ENCODE data around the gene NFE2L3. TPM values are rescaled to one million over a fixed set of nuclear protein-coding genes. Genes with fewer than 3 reads are reported as not detected.

NFE2L3 gene
- total and polyA plus RNA-seq, 2 of the 4 experiments (the other 2 are of a cell fraction) = 28.0 to 43.2 TPM

- Histone ChIP-seq H3K9me1 (ENCODE audit: insufficient read depth, low read length) (no peaks in the 10 kb centered on the region; the same call in 1 of the 2 replicates), H3K4me2 (ENCODE audit: low read depth, low read length) (peak overlapping the region; percentile 97), H3K4me1 (ENCODE audit: control insufficient read depth, insufficient read depth, low read length) (no peaks in the 10 kb centered on the region), H4K91ac (ENCODE audit: insufficient read depth, low read depth, low read length) (peak overlapping the region; percentile 81), H3K36me3 (ENCODE audit: control insufficient read depth, insufficient read depth, low read length) (peaks cover 10% of the 10 kb centered on the region), H4K20me1 (ENCODE audit: insufficient read depth, low read length) (peaks cover 70% of the 10 kb centered on the region), H4K8ac (ENCODE audit: low read depth in 2 of 2, low read length in 2 of 2) (peak overlapping the region; percentile 71 to 81; a peak in 3 of 4 replicates), H3K14ac (replicated peaks; ENCODE audit: low read depth, low read length) (peak overlapping the region; percentile 89), H3K23ac (ENCODE audit: low read depth, low read length) (peak overlapping the region; percentile 96), H2AFZ (replicated peaks; ENCODE audit: low read length, poor library complexity) (peak overlapping the region; percentile 93), H3K56ac (ENCODE audit: extremely low read depth, insufficient read depth, low read length) (peak overlapping the region; percentile 86), H2BK15ac (ENCODE audit: low read depth, low read length) (0 out of 3 replicates have a peak overlapping the region, but pooled peaks have one; percentile 35), H2AK9ac (replicated peaks; ENCODE audit: low read depth, low read length, poor library complexity) (peak overlapping the region; percentile 99), H3K4me3 (ENCODE audit: insufficient read depth, low read depth, low read length) (peak overlapping the region; percentile 81), H3K4ac (ENCODE audit: low read depth, low read length) (peak overlapping the region; percentile 91), H2BK5ac (ENCODE audit: low read depth, low read length, poor library complexity, severe bottlenecking) (peak overlapping the region; percentile 96), H3K9ac (ENCODE audit: low read depth, low read length) (peak overlapping the region; percentile 99), H2AK5ac (ENCODE audit: low read depth, low read length) (peak overlapping the region; percentile 90), H3K9me3 (ENCODE audit: control insufficient read depth, insufficient read depth, low read length) (no peaks in the 10 kb centered on the region), H2BK20ac (ENCODE audit: low read depth, low read length) (no peak overlapping the region), H3K18ac (ENCODE audit: low read depth, low read length) (peak overlapping the region; percentile 87), H3K79me1 (ENCODE audit: low read depth in 1 of 2, low read length in 2 of 2) (peaks cover 3 to 4% of the 10 kb centered on the region in 2 experiments; a peak in 1 of 4 replicates), H3K27ac (ENCODE audit: insufficient read depth, low read length) (peak overlapping the region; percentile 100), H4K5ac (ENCODE audit: low read depth, low read length) (peak overlapping the region; percentile 83), H3K27me3 (ENCODE audit: control insufficient read depth, insufficient read depth, low read length) (no peaks in the 10 kb centered on the region), H2BK120ac (ENCODE audit: low read depth, low read length) (peak overlapping the region; percentile 64; the same call in 1 of the 2 replicates)
- DNase-seq (no peak), ATAC-seq (ENCODE audit: low read depth) (peak; percentile 5)
- POLR2A ChIA-PET (ENCODE audit: unreplicated experiment) = interaction anchor here (0.6 kb wide), 1 partner anchor 11 kb away, joined by 3 read pairs; no protein-coding TSS in a partner anchor
- dilution Hi-C loops (cut with HindIII; ENCODE audit: low sequenced_read_pairs, unreplicated experiment) (no loop called here), intact Hi-C loops (cut with micrococcal nuclease) (loop anchor here (5.0 to 10.0 kb wide), 5 partner anchors 155 to 1965 kb away; no protein-coding TSS in a partner anchor), in situ Hi-C loops (cut with MboI; ENCODE audit: low sequenced_read_pairs) (loop anchor here (10.0 to 25.0 kb wide), 3 partner anchors 348 to 660 kb away; partner anchors contain the start of gene SKAP2)
- 0% methylated on average over 12 of the region's 68 CpGs; no CpG with 5 or more reads in 1 of the 2 experiments for WGBS, 2 experiments (ENCODE audit: extremely low coverage in 2 of 2, insufficient read length in 1 of 2)
- BruUV-seq (replicated peaks) = no TSS peak
- CTCF ChIA-PET = no interaction called here
- 0 out of 2 replicates have a peak, but pooled peaks have one; percentile 19 for TF ChIP-seq MAZ (IDR thresholded peaks at IDR 0.05; ENCODE audit: borderline replicate concordance, low read depth, low read length)
- no peak for TF ChIP-seq RCOR1 (IDR thresholded peaks at IDR 0.05; ENCODE audit: insufficient replicate concordance, low read length)
- TF ChIP-seq POLR2A (IDR thresholded peaks at IDR 0.05; ENCODE audit: low read depth, low read length) = peak; percentile 22; the same call in 1 of the 2 replicates
- no peak for TF ChIP-seq SMC3 (IDR thresholded peaks at IDR 0.05; ENCODE audit: low read depth, low read length)
- no peak for TF ChIP-seq CTCF (conservative IDR thresholded peaks at IDR 0.05; ENCODE audit: low read depth, low read length)
- peak; percentile 27; the same call in 1 of the 2 replicates for TF ChIP-seq BHLHE40 (IDR thresholded peaks at IDR 0.05; ENCODE audit: low read depth, low read length)
- TF ChIP-seq RFX5 (IDR thresholded peaks at IDR 0.05; ENCODE audit: low read depth, low read length) = no peak
- no peak for TF ChIP-seq NFE2L2 (IDR thresholded peaks at IDR 0.05; ENCODE audit: low read depth, low read length)
- peak; percentile 13; the same call in 1 of the 2 replicates for TF ChIP-seq USF2 (IDR thresholded peaks at IDR 0.05; ENCODE audit: low read depth, low read length)
- TF ChIP-seq CHD1 (IDR thresholded peaks at IDR 0.05; ENCODE audit: low read depth, low read length) = no peak; the same call in 1 of the 2 replicates
- no peak for TF ChIP-seq MAFK (IDR thresholded peaks at IDR 0.05; ENCODE audit: low read depth, low read length)
- no peak for TF ChIP-seq CEBPB (IDR thresholded peaks at IDR 0.05; ENCODE audit: low read depth, low read length)
- TF ChIP-seq RAD21 (IDR thresholded peaks at IDR 0.05; ENCODE audit: low read length) = no peak
Measured at GRCh38 chr7:26202019-26202990, 50.3 kb downstream of the NFE2L3 start.
